HepG2 (cell line): Measurements from ENCODE around the gene CD44. TPM values are rescaled to one million over a fixed set of nuclear protein-coding genes. Genes with fewer than 3 reads are reported as not detected.

Experiments used
- ATAC-seq: fragments of 200-7000 bp; cut with Tn5 transposase; 3 replicates; pipeline ENCODE4 v1.9.1; 2020; ENCODE audit warnings: mild to moderate bottlenecking, moderate library complexity
- BruUV-seq: library from RNA; stranded (reverse); fragments of 400-500 nt; replicated peaks from 2 replicates; lab custom pipeline; 2021; lab: Mats Ljungman, UMichigan
- CTCF ChIA-PET: fragments of 300-600 bp; formaldehyde crosslinking; extraction: SDS; loops from one replicate; lab custom pipeline; 2021; ENCODE audit warnings: low total read pairs, inconsistent platforms, low intra/inter-chr PET ratio; lab: Yijun Ruan, JAX
- POLR2A ChIA-PET: fragments of 350-600 bp; sonication (Branson Sonifier 250); formaldehyde crosslinking; loops from one replicate; lab custom pipeline; 2020; ENCODE audit warnings: antibody characterized with exemption, inconsistent platforms; lab: Yijun Ruan, JAX
- DNase-seq: peaks from one replicate; pipeline ENCODE4 v3.0.0-alpha.2; 2015; ENCODE audit warnings: low spot score
- FAIRE-seq: peaks from 3 replicates; lab custom pipeline; 2011; peaks lifted over from hg19 to GRCh38; lab: Jason Lieb, UNC
- H2AFZ ChIP-seq: one replicate; pipeline ENCODE4 v1.6.1; 2011; ENCODE audit warnings: low read length, inconsistent platforms
- H3K27ac ChIP-seq: fragments of 300-600 bp; 3 replicates; pipeline ENCODE4 v1.8.0; 2011; ENCODE audit warnings: mixed run types, mild to moderate bottlenecking, mixed read lengths, low read length, inconsistent platforms; ENCODE audit not compliant: insufficient read depth; ENCODE audit errors: extremely low read length
- H3K27me3 ChIP-seq, 2 experiments: fragments of 200-600 bp in 1 of 2; 2 replicates in 1 of 2; 3 replicates in 1 of 2; pipeline versions ENCODE4 v1.6.0 to v1.8.0; 2011; ENCODE audit warnings: low read length in 2 of 2, mild to moderate bottlenecking in 2 of 2, moderate library complexity in 2 of 2, inconsistent platforms in 1 of 2; ENCODE audit not compliant: insufficient read depth in 2 of 2, control insufficient read depth in 1 of 2
- H3K36me3 ChIP-seq, 2 experiments: fragments of 200-600 bp in 1 of 2; replicated peaks in 1 of 2; 2 replicates in 1 of 2; 3 replicates in 1 of 2; pipeline versions ENCODE4 v1.5.1 to v1.8.0; 2011; ENCODE audit warnings: low read length in 2 of 2, inconsistent platforms in 1 of 2; ENCODE audit not compliant: insufficient read depth in 2 of 2, control insufficient read depth in 1 of 2
- H3K4me1 ChIP-seq: 2 replicates; pipeline ENCODE4 v1.5.1; 2012; ENCODE audit warnings: low read length, inconsistent platforms; ENCODE audit not compliant: insufficient read depth
- H3K4me2 ChIP-seq: 2 replicates; pipeline ENCODE4 v1.6.0; 2011; ENCODE audit warnings: low read depth, low read length, inconsistent platforms
- H3K4me3 ChIP-seq, 3 experiments: fragments of 200-600 bp in 1 of 3; sonication (generic), shearing (Covaris generic) in 1 of 3; replicated peaks in 1 of 3; 2 replicates each; pipeline ENCODE4 v1.5.1; 2011 to 2016; ENCODE audit warnings: low read length in 3 of 3, inconsistent platforms in 2 of 3, low read depth in 2 of 3, mild to moderate bottlenecking in 2 of 3, control low read depth in 1 of 3, mixed read lengths in 1 of 3; ENCODE audit not compliant: insufficient read depth in 1 of 3
- H3K79me2 ChIP-seq: one replicate; pipeline ENCODE4 v1.6.1; 2011; ENCODE audit warnings: low read length, inconsistent platforms; ENCODE audit not compliant: insufficient read depth
- H3K9ac ChIP-seq: 2 replicates; pipeline ENCODE4 v1.6.0; 2011; ENCODE audit warnings: mild to moderate bottlenecking, low read depth, low read length, inconsistent platforms; ENCODE audit not compliant: insufficient read depth
- H3K9me3 ChIP-seq: 2 replicates; pipeline ENCODE4 v1.5.1; 2012; ENCODE audit warnings: mild to moderate bottlenecking, low read length
- H4K20me1 ChIP-seq: 2 replicates; pipeline ENCODE4 v1.6.0; 2011; ENCODE audit warnings: inconsistent platforms, mild to moderate bottlenecking, low read length, moderate library complexity; ENCODE audit not compliant: insufficient read depth
- ATM ChIP-seq: fragments of 450-650 bp; IDR thresholded peaks from 2 replicates; pipeline ENCODE4 v1.7.1; 2017; ENCODE audit warnings: mild to moderate bottlenecking, borderline replicate concordance
- SMAD1 ChIP-seq: sonication (generic); formaldehyde crosslinking; IDR thresholded peaks from 2 replicates; pipeline ENCODE4 v1.4.0; 2020; ENCODE audit warnings: missing genetic modification reagents, low read depth, mild to moderate bottlenecking, borderline replicate concordance
- ZNF230 ChIP-seq: sonication (generic); formaldehyde crosslinking; IDR thresholded peaks from 2 replicates; pipeline ENCODE4 v1.4.0; 2020; ENCODE audit warnings: mild to moderate bottlenecking, missing genetic modification reagents
- ZNF350 ChIP-seq: sonication (generic); formaldehyde crosslinking; IDR thresholded peaks from 2 replicates; pipeline ENCODE4 v1.4.0; 2020; ENCODE audit warnings: mild to moderate bottlenecking, low read depth, missing genetic modification reagents, borderline replicate concordance
- WGBS: methylation state at CpG from one replicate; pipeline ENCODE4 v1.1.6; 2017; ENCODE audit warnings: low lambda C conversion rate; 5-methylcytosine and 5-hydroxymethylcytosine counted together
- in situ Hi-C: cut with HindIII; loops from 2 replicates; pipeline ENCODE4 v1.10.0; 2017; ENCODE audit warnings: low pct_unique_long_range_greater_than_20kb; ENCODE audit not compliant: extremely low pct_ligation_motif_present
- intact Hi-C: fragments of 100-400 bp; cut with micrococcal nuclease; formaldehyde crosslinking; loops from one replicate; pipeline ENCODE4 v1.10.0; 2022; ENCODE audit not compliant: unreplicated experiment
- polyA plus RNA-seq, 8 experiments: library from polyadenylated mRNA; depleted of rRNA in 3 of 8; stranded (reverse) in 7 of 8; unstranded in 1 of 8; fragments of >200 nt; fragmentation: Illumina TruSeq in 4 of 8; extraction: Trizol in 4 of 8; gene quantifications; 2 replicates each; pipeline versions ENCODE4 v1.2.1 to v1.2.3, GENCODE V29; 2011 to 2016; ENCODE audit warnings: low read depth in 4 of 8, missing spikeins in 1 of 8, mixed read lengths in 1 of 8; ENCODE audit not compliant: insufficient read depth in 1 of 8
- total RNA-seq, 5 experiments: library from RNA; depleted of rRNA; stranded (reverse); fragments of >200 nt; fragmentation: Illumina TruSeq; extraction: Trizol; gene quantifications; 2 replicates each; pipeline ENCODE4 v1.2.3, GENCODE V29; 2016; ENCODE audit warnings: low read depth in 1 of 5
- TF ChIP-seq, protein P1 (sequence below): sonication (generic); formaldehyde crosslinking; IDR thresholded peaks from 2 replicates; pipeline ENCODE4 v1.8.1; 2022; ENCODE audit warnings: mild to moderate bottlenecking, missing genetic modification reagents
- TF ChIP-seq, protein P2 (sequence below): sonication (generic); formaldehyde crosslinking; IDR thresholded peaks from 2 replicates; pipeline ENCODE4 v1.4.0; 2020; ENCODE audit warnings: missing genetic modification reagents, borderline replicate concordance

Gene CD44
- total and polyA plus RNA-seq, 2 of the 13 experiments (the other 11 are each of a cell fraction or from before 2014, with no cell fraction given), result 0.02 to 0.11 TPM

DNA sequence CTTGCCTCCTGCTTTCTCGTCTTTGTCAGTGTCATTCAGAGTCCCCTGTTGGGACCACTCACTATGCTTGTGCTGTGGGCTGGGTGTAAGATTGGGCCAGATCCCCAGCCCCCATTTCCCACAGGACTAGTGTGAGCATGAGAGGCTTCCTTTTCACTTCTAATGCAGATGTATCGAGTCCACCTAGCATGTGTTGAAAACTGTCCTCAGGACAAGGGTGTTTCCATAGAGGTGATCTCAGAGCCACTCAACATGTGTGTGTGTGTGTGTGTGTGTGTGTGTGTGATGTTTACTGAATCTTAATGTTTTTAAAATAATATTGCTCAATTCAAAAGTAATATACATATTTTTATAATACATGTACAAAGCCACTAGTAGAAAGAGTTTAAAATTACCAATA is 11.4 kb upstream of the CD44 start:
- no peaks in the 10 kb centered on the region for H3K79me2 ChIP-seq
- TF ChIP-seq, protein P1, sequence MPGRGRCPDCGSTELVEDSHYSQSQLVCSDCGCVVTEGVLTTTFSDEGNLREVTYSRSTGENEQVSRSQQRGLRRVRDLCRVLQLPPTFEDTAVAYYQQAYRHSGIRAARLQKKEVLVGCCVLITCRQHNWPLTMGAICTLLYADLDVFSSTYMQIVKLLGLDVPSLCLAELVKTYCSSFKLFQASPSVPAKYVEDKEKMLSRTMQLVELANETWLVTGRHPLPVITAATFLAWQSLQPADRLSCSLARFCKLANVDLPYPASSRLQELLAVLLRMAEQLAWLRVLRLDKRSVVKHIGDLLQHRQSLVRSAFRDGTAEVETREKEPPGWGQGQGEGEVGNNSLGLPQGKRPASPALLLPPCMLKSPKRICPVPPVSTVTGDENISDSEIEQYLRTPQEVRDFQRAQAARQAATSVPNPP (CRISPR knock-in tag), result no peak
- TF ChIP-seq ZNF350 (CRISPR knock-in tag) (no peak), SMAD1 (CRISPR knock-in tag) (no peak), ZNF230 (no peak), ATM (no peak)
- TF ChIP-seq, protein P2, sequence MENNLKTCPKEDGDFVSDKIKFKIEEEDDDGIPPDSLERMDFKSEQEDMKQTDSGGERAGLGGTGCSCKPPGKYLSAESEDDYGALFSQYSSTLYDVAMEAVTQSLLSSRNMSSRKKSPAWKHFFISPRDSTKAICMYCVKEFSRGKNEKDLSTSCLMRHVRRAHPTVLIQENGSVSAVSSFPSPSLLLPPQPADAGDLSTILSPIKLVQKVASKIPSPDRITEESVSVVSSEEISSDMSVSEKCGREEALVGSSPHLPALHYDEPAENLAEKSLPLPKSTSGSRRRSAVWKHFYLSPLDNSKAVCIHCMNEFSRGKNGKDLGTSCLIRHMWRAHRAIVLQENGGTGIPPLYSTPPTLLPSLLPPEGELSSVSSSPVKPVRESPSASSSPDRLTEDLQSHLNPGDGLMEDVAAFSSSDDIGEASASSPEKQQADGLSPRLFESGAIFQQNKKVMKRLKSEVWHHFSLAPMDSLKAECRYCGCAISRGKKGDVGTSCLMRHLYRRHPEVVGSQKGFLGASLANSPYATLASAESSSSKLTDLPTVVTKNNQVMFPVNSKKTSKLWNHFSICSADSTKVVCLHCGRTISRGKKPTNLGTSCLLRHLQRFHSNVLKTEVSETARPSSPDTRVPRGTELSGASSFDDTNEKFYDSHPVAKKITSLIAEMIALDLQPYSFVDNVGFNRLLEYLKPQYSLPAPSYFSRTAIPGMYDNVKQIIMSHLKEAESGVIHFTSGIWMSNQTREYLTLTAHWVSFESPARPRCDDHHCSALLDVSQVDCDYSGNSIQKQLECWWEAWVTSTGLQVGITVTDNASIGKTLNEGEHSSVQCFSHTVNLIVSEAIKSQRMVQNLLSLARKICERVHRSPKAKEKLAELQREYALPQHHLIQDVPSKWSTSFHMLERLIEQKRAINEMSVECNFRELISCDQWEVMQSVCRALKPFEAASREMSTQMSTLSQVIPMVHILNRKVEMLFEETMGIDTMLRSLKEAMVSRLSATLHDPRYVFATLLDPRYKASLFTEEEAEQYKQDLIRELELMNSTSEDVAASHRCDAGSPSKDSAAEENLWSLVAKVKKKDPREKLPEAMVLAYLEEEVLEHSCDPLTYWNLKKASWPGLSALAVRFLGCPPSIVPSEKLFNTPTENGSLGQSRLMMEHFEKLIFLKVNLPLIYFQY (CRISPR knock-in tag), result no peak
- DNase-seq (no peak), ATAC-seq (no peak), FAIRE-seq (no peak)
- H3K27me3 ChIP-seq, result no peaks in the 10 kb centered on the region
- no peak overlapping the region for H3K4me3 ChIP-seq
- H3K9ac ChIP-seq, result no peak overlapping the region
- no TSS peak for BruUV-seq
- intact Hi-C loops (no loop called here), in situ Hi-C loops (no loop called here)
- H3K9me3 ChIP-seq, result no peaks in the 10 kb centered on the region
- H4K20me1 ChIP-seq, result no peaks in the 10 kb centered on the region
- CTCF ChIA-PET, result no interaction called here
- no peaks in the 10 kb centered on the region for H3K4me1 ChIP-seq
- no peak overlapping the region for H3K27ac ChIP-seq
- no peak overlapping the region for H2AFZ ChIP-seq
- no peaks in the 10 kb centered on the region for H3K36me3 ChIP-seq
- no peak overlapping the region for H3K4me2 ChIP-seq
- 92% methylated on average over 1 of the region's 2 CpGs for WGBS
- POLR2A ChIA-PET, result no interaction called here
